ENCODE data around the gene ACER3.
"Not testable (repeated sequence)": the region's sequence is repeated elsewhere in the genome, so short reads cannot be mapped to it uniquely, and the experiment has no call there.

The ACER3 gene

DNA sequence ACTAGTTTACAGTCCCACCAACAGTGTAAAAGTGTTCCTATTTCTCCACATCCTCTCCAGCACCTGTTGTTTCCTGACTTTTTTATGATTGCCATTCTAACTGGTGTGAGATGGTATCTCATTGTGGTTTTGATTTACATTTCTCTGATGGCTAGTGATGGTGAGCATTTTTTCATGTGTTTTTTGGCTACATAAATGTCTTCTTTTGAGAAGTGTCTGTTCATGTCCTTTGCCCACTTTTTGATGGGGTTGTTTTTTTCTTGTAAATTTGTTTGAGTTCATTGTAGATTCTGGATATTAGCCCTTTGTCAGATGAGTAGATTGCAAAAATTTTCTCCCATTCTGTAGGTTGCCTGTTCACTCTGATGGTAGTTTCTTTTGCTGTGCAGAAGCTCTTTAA lies 33.7 kb upstream of the ACER3 start:
- not testable (repeated sequence) for H2AK5ac ChIP-seq (ENCODE audit: low read length); H4K91ac ChIP-seq (ENCODE audit: low read depth, low read length); H3K14ac ChIP-seq (ENCODE audit: low read length); H3K9me3 ChIP-seq (ENCODE audit: insufficient read depth, low read depth, low read length); H2BK12ac ChIP-seq (ENCODE audit: low read length); H3K27me3 ChIP-seq (ENCODE audit: insufficient read depth, low read length); H3K4me3 ChIP-seq (ENCODE audit: low read depth, low read length); H2AFZ ChIP-seq (ENCODE audit: insufficient read depth, low read length, poor library complexity); H3K27ac ChIP-seq (ENCODE audit: low read depth, low read length); H3K36me3 ChIP-seq (ENCODE audit: control insufficient read depth in 1 of 2, insufficient read depth in 2 of 2, low read length in 2 of 2); H3K18ac ChIP-seq (ENCODE audit: low read length); H3K79me2 ChIP-seq (ENCODE audit: control insufficient read depth, insufficient read depth, low read length, poor library complexity); H2BK120ac ChIP-seq (ENCODE audit: insufficient read depth, low read length, poor library complexity); H4K8ac ChIP-seq (ENCODE audit: low read depth, low read length); H3K4me2 ChIP-seq (ENCODE audit: low read length); H3K9ac ChIP-seq (ENCODE audit: low read length); H3K4ac ChIP-seq (ENCODE audit: low read depth, low read length); H4K12ac ChIP-seq (ENCODE audit: low read depth, low read length); H2BK5ac ChIP-seq (ENCODE audit: low read depth, low read length, poor library complexity); H3K23ac ChIP-seq (ENCODE audit: low read length); DNase-seq
- peaks cover 15% of the 10 kb centered on the region for H3K79me1 ChIP-seq (ENCODE audit: low read length)
- H3K4me1 ChIP-seq (ENCODE audit: control insufficient read depth in 1 of 2, insufficient read depth in 2 of 2, low read length in 2 of 2): peaks cover 21 to 22% of the 10 kb centered on the region in 2 experiments

GRCh38 chr11:76830639-76831327 lies 29.9 kb upstream of the ACER3 start:
- Histone ChIP-seq H3K4ac (ENCODE audit: low read depth, low read length) (no peak overlapping the region), H3K4me1 (ENCODE audit: control insufficient read depth in 1 of 2, insufficient read depth in 2 of 2, low read length in 2 of 2) (no peaks in the 10 kb centered on the region), H3K79me2 (ENCODE audit: control insufficient read depth, insufficient read depth, low read length, poor library complexity) (no peaks in the 10 kb centered on the region), H3K23ac (ENCODE audit: low read length) (no peak overlapping the region), H3K27me3 (ENCODE audit: insufficient read depth, low read length) (no peaks in the 10 kb centered on the region), H2BK5ac (ENCODE audit: low read depth, low read length, poor library complexity) (no peak overlapping the region), H3K18ac (ENCODE audit: low read length) (no peak overlapping the region), H3K9me3 (ENCODE audit: insufficient read depth, low read depth, low read length) (no peaks in the 10 kb centered on the region), H4K8ac (ENCODE audit: low read depth, low read length) (no peak overlapping the region), H2BK12ac (ENCODE audit: low read length) (no peak overlapping the region), H4K91ac (ENCODE audit: low read depth, low read length) (no peak overlapping the region), H3K27ac (ENCODE audit: low read depth, low read length) (no peak overlapping the region), H3K4me2 (ENCODE audit: low read length) (no peak overlapping the region), H2AFZ (ENCODE audit: insufficient read depth, low read length, poor library complexity) (no peak overlapping the region), H4K12ac (ENCODE audit: low read depth, low read length) (no peak overlapping the region), H3K9ac (ENCODE audit: low read length) (no peak overlapping the region), H3K4me3 (ENCODE audit: low read depth, low read length) (no peak overlapping the region), H2AK5ac (ENCODE audit: low read length) (no peak overlapping the region), H3K36me3 (ENCODE audit: control insufficient read depth in 1 of 2, insufficient read depth in 2 of 2, low read length in 2 of 2) (no peaks in the 10 kb centered on the region), H2BK120ac (ENCODE audit: insufficient read depth, low read length, poor library complexity) (no peak overlapping the region), H3K79me1 (ENCODE audit: low read length) (no peaks in the 10 kb centered on the region), H3K14ac (ENCODE audit: low read length) (no peak overlapping the region)
- WGBS (ENCODE audit: extremely low coverage, insufficient coverage, insufficient read length): no CpG with 5 or more reads among the region's 9 CpGs
- no peak for DNase-seq

DNA sequence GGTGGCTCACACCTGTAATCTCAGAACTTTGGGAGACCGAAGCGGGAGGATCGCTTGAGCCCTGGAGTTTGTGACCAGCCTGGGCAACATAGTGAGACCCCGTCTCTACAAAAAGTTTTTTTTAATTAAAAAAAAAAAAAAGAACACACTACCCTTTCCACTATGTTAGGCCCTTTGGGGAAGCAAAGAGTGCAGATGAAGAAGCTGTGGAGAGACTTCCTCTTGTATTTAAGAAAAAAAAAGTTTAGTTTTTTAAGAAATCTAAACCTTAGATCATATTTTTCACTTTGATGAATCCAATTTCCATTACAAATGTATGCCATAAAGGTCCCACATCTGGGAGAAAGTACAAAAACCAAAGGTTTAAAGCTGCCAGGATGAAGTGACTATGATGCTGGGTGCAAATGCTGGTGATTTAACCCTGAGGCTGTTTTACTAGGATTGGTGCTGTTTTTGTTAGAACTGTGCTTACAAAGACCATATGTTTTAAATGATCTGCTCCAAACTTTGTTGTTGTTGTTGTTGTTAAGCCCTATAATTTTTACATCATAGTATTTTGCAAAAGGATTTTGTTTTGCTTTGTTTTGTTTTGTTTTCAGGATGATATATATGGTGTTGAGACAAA lies 28.9 kb upstream of the ACER3 start:
- Histone ChIP-seq H4K8ac (ENCODE audit: low read depth, low read length) (no peak overlapping the region), H2AFZ (ENCODE audit: insufficient read depth, low read length, poor library complexity) (no peak overlapping the region), H3K9me3 (ENCODE audit: insufficient read depth, low read depth, low read length) (no peaks in the 10 kb centered on the region), H3K18ac (ENCODE audit: low read length) (no peak overlapping the region), H4K12ac (ENCODE audit: low read depth, low read length) (no peak overlapping the region), H3K4me1 (ENCODE audit: control insufficient read depth in 1 of 2, insufficient read depth in 2 of 2, low read length in 2 of 2) (no peaks in the 10 kb centered on the region), H3K27ac (ENCODE audit: low read depth, low read length) (no peak overlapping the region), H3K36me3 (ENCODE audit: control insufficient read depth in 1 of 2, insufficient read depth in 2 of 2, low read length in 2 of 2) (no peaks in the 10 kb centered on the region), H4K91ac (ENCODE audit: low read depth, low read length) (no peak overlapping the region), H2BK12ac (ENCODE audit: low read length) (no peak overlapping the region), H3K4me3 (ENCODE audit: low read depth, low read length) (no peak overlapping the region), H2BK5ac (ENCODE audit: low read depth, low read length, poor library complexity) (no peak overlapping the region), H3K79me1 (ENCODE audit: low read length) (no peaks in the 10 kb centered on the region), H3K14ac (ENCODE audit: low read length) (no peak overlapping the region), H2AK5ac (ENCODE audit: low read length) (no peak overlapping the region), H3K4ac (ENCODE audit: low read depth, low read length) (no peak overlapping the region), H3K27me3 (ENCODE audit: insufficient read depth, low read length) (no peaks in the 10 kb centered on the region), H2BK120ac (ENCODE audit: insufficient read depth, low read length, poor library complexity) (no peak overlapping the region), H3K23ac (ENCODE audit: low read length) (no peak overlapping the region), H3K9ac (ENCODE audit: low read length) (no peak overlapping the region), H3K4me2 (ENCODE audit: low read length) (no peak overlapping the region), H3K79me2 (ENCODE audit: control insufficient read depth, insufficient read depth, low read length, poor library complexity) (no peaks in the 10 kb centered on the region)
- peak in 1 of 2 donors; percentile 28 for DNase-seq
- WGBS (ENCODE audit: extremely low coverage, insufficient coverage, insufficient read length): no CpG with 5 or more reads among the region's 4 CpGs

DNA sequence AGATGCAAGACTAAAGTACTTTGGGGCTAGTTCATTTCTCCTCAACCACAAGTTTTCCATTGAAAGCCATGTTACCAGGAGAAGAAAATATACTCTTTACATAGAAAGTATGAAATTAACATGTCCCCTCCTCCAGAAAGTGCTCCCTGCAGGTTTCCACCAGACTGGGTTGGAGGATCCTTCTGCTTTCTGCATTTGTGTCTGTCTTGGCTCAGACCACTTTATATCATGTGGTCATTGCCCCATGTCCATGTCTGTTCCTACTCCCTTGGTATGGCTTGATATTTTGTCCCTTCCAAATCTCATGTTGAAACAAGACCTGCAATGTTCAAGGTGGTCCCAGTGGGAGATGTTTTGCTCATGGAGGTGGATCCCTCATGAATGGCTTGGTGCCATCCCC lies 28.4 kb upstream of the ACER3 start:
- no peaks in the 10 kb centered on the region for H3K36me3 ChIP-seq (ENCODE audit: control insufficient read depth in 1 of 2, insufficient read depth in 2 of 2, low read length in 2 of 2)
- H3K4me2 ChIP-seq (ENCODE audit: low read length): no peak overlapping the region
- H3K23ac ChIP-seq (ENCODE audit: low read length): no peak overlapping the region
- DNase-seq: no peak
- H3K18ac ChIP-seq (ENCODE audit: low read length): no peak overlapping the region
- no peaks in the 10 kb centered on the region for H3K4me1 ChIP-seq (ENCODE audit: control insufficient read depth in 1 of 2, insufficient read depth in 2 of 2, low read length in 2 of 2)
- no peak overlapping the region for H3K14ac ChIP-seq (ENCODE audit: low read length)
- no peak overlapping the region for H3K27ac ChIP-seq (ENCODE audit: low read depth, low read length)
- H2AK5ac ChIP-seq (ENCODE audit: low read length): no peak overlapping the region
- no peak overlapping the region for H3K9ac ChIP-seq (ENCODE audit: low read length)
- no peaks in the 10 kb centered on the region for H3K9me3 ChIP-seq (ENCODE audit: insufficient read depth, low read depth, low read length)
- no peak overlapping the region for H2BK120ac ChIP-seq (ENCODE audit: insufficient read depth, low read length, poor library complexity)
- no peak overlapping the region for H3K4me3 ChIP-seq (ENCODE audit: low read depth, low read length)
- H3K79me2 ChIP-seq (ENCODE audit: control insufficient read depth, insufficient read depth, low read length, poor library complexity): no peaks in the 10 kb centered on the region
- no peak overlapping the region for H4K91ac ChIP-seq (ENCODE audit: low read depth, low read length)
- no peak overlapping the region for H4K12ac ChIP-seq (ENCODE audit: low read depth, low read length)
- no peak overlapping the region for H2BK5ac ChIP-seq (ENCODE audit: low read depth, low read length, poor library complexity)
- H3K27me3 ChIP-seq (ENCODE audit: insufficient read depth, low read length): no peaks in the 10 kb centered on the region
- no peak overlapping the region for H4K8ac ChIP-seq (ENCODE audit: low read depth, low read length)
- H3K79me1 ChIP-seq (ENCODE audit: low read length): no peaks in the 10 kb centered on the region
- no peak overlapping the region for H2BK12ac ChIP-seq (ENCODE audit: low read length)
- H2AFZ ChIP-seq (ENCODE audit: insufficient read depth, low read length, poor library complexity): no peak overlapping the region
- H3K4ac ChIP-seq (ENCODE audit: low read depth, low read length): no peak overlapping the region

Data from trophoblast cell (in vitro differentiated cells and primary cell).